ENCODE measurements around the gene ADAMTS16.

Gene ADAMTS16

DNA sequence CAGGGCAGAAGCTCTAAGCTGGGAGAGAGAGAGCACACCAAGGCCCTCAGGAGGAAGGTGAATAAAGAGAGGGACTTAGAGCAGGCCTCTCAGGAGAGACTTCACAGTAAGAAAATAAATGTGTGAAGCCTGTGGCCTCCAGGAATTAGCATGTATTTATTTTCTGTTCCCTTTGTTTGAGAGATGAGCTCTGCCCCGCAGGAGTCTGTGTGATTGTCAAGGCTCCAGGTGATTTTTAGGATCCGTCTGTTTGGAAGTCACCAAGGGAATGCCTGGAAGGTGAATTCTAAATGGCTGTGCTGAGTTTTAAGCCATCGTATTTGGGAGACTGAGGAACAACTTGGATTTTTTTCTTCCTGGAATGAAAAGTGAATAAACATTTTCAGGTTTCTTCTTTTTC, 174.0 kb downstream of the ADAMTS16 start:
- TF ChIP-seq, protein P1, sequence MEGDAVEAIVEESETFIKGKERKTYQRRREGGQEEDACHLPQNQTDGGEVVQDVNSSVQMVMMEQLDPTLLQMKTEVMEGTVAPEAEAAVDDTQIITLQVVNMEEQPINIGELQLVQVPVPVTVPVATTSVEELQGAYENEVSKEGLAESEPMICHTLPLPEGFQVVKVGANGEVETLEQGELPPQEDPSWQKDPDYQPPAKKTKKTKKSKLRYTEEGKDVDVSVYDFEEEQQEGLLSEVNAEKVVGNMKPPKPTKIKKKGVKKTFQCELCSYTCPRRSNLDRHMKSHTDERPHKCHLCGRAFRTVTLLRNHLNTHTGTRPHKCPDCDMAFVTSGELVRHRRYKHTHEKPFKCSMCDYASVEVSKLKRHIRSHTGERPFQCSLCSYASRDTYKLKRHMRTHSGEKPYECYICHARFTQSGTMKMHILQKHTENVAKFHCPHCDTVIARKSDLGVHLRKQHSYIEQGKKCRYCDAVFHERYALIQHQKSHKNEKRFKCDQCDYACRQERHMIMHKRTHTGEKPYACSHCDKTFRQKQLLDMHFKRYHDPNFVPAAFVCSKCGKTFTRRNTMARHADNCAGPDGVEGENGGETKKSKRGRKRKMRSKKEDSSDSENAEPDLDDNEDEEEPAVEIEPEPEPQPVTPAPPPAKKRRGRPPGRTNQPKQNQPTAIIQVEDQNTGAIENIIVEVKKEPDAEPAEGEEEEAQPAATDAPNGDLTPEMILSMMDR (IDR thresholded peaks at IDR 0.05; ENCODE audit: insufficient read depth, low read depth, low read length, missing control alignments), result no peak
- no peak for DNase-seq (ENCODE audit: low read depth)
- no peak overlapping the region for H3K4me3 ChIP-seq (ENCODE audit: low read depth, low read length)

DNA sequence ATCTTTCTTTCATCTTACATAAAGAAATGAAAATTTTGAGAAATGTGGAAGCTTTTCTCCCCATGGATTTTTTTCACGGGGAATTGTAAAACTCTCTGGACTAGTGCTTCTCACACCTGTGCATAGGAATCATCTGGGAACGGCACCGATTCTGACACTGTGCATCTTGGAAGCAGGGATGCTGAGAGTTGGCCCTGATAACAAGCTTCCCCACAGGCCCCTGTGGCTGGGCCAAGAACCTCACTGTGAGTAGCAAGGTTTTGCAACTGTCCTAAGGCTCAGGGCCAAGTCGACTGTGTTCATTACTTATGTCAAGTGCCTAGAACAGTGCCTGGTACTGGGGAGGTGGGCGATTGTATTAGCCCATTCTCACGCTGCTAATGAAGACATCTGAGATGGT, 174.5 kb downstream of the ADAMTS16 start:
- H3K4me3 ChIP-seq (ENCODE audit: low read depth, low read length), result no peak overlapping the region
- TF ChIP-seq, protein P1 (IDR thresholded peaks at IDR 0.05; ENCODE audit: insufficient read depth, low read depth, low read length, missing control alignments), result no peak
- DNase-seq (ENCODE audit: low read depth), result no peak

DNA sequence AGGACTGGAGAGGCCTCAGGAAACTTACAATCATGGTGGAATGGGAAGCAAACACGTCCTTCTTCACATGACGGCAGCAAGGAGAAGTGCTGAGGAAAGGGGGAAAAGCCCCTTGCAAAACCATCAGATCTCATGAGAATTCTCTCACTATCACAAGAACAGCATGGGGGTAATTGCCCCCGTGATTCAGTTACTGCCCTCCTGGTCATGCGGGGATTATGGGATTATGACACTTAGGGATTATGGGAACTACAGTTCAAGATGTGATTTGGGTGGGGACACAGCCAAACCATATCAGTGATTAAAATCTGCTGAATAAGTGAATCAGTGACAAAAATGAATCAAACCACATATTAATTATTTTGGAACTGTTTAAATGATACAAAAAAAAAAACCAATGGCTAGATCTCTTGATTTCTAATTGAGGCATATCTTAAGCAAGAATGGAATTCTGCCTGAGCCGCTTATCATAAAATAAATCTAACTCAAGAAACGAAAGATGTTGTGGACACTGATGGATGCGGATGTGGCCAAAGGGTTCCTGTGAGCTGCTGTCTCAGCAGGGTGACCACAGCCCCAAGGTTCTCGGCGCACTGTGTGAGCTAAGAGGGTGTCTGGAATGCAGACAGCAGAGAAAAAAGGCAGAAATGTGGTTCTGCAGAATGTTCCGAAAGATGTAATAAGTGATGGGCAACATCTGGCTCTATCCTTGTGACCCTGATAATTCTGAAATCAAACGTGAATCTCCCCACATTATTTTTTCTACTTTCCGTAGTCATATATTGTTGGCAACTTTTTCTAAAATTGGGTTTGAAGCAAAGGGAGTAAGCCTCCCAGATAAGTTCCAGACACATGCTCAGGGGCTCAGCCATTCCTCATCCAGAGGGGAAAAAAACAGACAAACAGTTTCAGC, 175.2 kb downstream of the ADAMTS16 start:
- TF ChIP-seq, protein P1 (IDR thresholded peaks at IDR 0.05; ENCODE audit: insufficient read depth, low read depth, low read length, missing control alignments), result no peak
- DNase-seq (ENCODE audit: low read depth), result no peak

DNA sequence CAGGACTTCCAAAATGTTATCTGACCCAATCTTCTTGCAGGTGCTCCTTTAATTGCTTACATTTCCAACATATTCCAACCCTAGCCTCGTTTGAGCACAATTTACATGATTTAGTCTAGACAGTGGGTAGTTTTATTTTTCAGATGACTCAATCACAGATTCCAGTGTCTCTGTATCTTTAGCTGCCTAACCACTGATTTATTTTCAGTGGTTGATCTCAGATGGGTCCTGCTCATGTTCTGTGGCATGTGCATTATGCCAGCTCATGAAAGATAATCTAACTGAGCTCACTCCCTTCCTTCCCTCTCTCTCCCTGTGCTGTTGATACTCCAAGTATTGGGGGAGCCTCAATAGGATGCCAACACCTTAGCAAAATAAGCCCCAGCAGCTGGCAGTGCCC, 176.2 kb downstream of the ADAMTS16 start:
- TF ChIP-seq, protein P1 (IDR thresholded peaks at IDR 0.05; ENCODE audit: insufficient read depth, low read depth, low read length, missing control alignments), result no peak
- DNase-seq (ENCODE audit: low read depth), result no peak
- no peak overlapping the region for H3K4me3 ChIP-seq (ENCODE audit: low read depth, low read length)

More for the DNA sequence above, 175.2 kb downstream of the ADAMTS16 start:
- H3K4me3 ChIP-seq (ENCODE audit: low read depth, low read length), result no peak overlapping the region

DNA sequence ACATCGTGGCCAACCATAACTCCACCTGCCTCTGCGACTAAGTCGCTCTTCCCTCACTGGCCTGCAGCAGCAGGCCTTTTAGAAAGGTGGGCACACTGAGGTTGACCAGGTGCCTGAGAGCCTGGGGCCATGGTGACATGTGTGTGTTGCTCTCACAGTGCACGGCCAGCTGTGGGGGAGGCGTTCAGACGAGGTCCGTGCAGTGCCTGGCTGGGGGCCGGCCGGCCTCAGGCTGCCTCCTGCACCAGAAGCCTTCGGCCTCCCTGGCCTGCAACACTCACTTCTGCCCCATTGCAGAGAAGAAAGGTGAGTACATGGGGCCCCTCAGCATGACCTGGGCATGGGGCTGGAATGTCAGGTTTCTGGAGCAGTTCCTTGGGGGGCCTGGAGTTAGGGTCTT, 177.8 kb downstream of the ADAMTS16 start:
- DNase-seq (ENCODE audit: low read depth), result no peak
- no peak overlapping the region for H3K4me3 ChIP-seq (ENCODE audit: low read depth, low read length)
- TF ChIP-seq, protein P1 (IDR thresholded peaks at IDR 0.05; ENCODE audit: insufficient read depth, low read depth, low read length, missing control alignments), result no peak

DNA sequence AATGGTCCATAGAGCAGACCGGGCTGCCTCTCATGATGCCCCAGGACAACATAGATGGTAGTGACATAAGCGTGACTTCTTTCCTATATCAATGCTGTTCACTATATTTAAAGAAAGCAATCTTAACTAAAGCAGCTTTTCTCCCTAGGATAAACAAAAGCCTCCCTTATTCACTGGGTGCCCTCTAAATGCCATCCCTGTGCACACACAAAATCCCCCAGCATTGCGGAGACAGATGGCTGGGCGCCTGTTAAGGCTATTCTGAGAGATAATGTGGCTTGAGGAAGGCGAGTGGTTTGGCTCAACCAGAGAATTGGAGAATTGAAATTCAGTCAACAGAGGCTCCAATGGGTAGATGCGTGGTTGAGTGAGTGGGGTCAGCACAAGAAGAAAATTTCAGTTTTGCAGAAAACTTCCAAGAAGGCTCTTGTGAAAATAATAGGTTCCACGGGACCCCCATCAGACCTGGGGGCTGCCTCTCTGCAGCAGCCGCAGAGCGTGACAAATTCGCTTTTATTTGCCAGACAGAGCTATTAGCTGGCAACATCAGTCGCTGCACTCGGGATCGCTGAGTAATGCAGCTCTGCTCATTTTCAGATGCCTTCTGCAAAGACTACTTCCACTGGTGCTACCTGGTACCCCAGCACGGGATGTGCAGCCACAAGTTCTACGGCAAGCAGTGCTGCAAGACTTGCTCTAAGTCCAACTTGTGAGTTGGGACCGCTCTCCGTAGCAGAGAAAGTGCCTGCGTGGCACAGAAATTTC, 178.5 kb downstream of the ADAMTS16 start:
- TF ChIP-seq, protein P1 (IDR thresholded peaks at IDR 0.05; ENCODE audit: insufficient read depth, low read depth, low read length, missing control alignments), result no peak
- no peak overlapping the region for H3K4me3 ChIP-seq (ENCODE audit: low read depth, low read length)
- no peak for DNase-seq (ENCODE audit: low read depth)
